Measurements from ENCODE around the gene TREX2. TPM values are rescaled to one million over a fixed set of nuclear protein-coding genes. Genes with fewer than 3 reads are reported as not detected.

Gene TREX2
- polyA plus RNA-seq, 4 donors = 0.27 to 0.92 (median 0.61) TPM

GRCh38 chrX:153440556-153441135, 5.2 kb downstream of the TREX2 start:
- DNase-seq (ENCODE audit: low read depth in 4 of 4, low spot score in 2 of 4) = no peak

- no peak for DNase-seq (ENCODE audit: low read depth in 4 of 4, low spot score in 2 of 4)
Measured at GRCh38 chrX:153439977-153440376, 5.9 kb downstream of the TREX2 start.

- DNase-seq (ENCODE audit: low read depth in 4 of 4, low spot score in 2 of 4) = peak in 1 of 4 donors; percentile 18
Measured at GRCh38 chrX:153438532-153438931, 7.3 kb downstream of the TREX2 start.

GRCh38 chrX:153435845-153436244, 10.0 kb downstream of the TREX2 start:
- no peak for DNase-seq (ENCODE audit: low read depth in 4 of 4, low spot score in 2 of 4)

GRCh38 chrX:153434801-153435200, 11.1 kb downstream of the TREX2 start:
- no peak for DNase-seq (ENCODE audit: low read depth in 4 of 4, low spot score in 2 of 4)

- no peak for DNase-seq (ENCODE audit: low read depth in 4 of 4, low spot score in 2 of 4)
Measured at GRCh38 chrX:153433781-153434285, 12.0 kb downstream of the TREX2 start.

- DNase-seq (ENCODE audit: low read depth in 4 of 4, low spot score in 2 of 4) = no peak
Measured at GRCh38 chrX:153433161-153433680, 12.6 kb downstream of the TREX2 start.

GRCh38 chrX:153430796-153431195, 15.1 kb downstream of the TREX2 start:
- no peak for DNase-seq (ENCODE audit: low read depth in 4 of 4, low spot score in 2 of 4)

- DNase-seq (ENCODE audit: low read depth in 4 of 4, low spot score in 2 of 4) = no peak
Measured at GRCh38 chrX:153426204-153426603, 19.7 kb downstream of the TREX2 start.

- no peak for DNase-seq (ENCODE audit: low read depth in 4 of 4, low spot score in 2 of 4)
Measured at GRCh38 chrX:153423652-153424051, 22.2 kb downstream of the TREX2 start.

GRCh38 chrX:153421856-153422255, 24.0 kb downstream of the TREX2 start:
- DNase-seq (ENCODE audit: low read depth in 4 of 4, low spot score in 2 of 4) = no peak

GRCh38 chrX:153420851-153421599, 24.8 kb downstream of the TREX2 start:
- DNase-seq (ENCODE audit: low read depth in 4 of 4, low spot score in 2 of 4) = no peak

- DNase-seq (ENCODE audit: low read depth in 4 of 4, low spot score in 2 of 4) = no peak
Measured at GRCh38 chrX:153417637-153418036, 28.2 kb downstream of the TREX2 start.

GRCh38 chrX:153416781-153417450, 28.9 kb downstream of the TREX2 start:
- no peak for DNase-seq (ENCODE audit: low read depth in 4 of 4, low spot score in 2 of 4)

- no peak for DNase-seq (ENCODE audit: low read depth in 4 of 4, low spot score in 2 of 4)
Measured at GRCh38 chrX:153414856-153415510, 30.9 kb downstream of the TREX2 start.

GRCh38 chrX:153413731-153414130, 32.1 kb downstream of the TREX2 start:
- DNase-seq (ENCODE audit: low read depth in 4 of 4, low spot score in 2 of 4) = no peak

- no peak for DNase-seq (ENCODE audit: low read depth in 4 of 4, low spot score in 2 of 4)
Measured at GRCh38 chrX:153412746-153413720, 32.8 kb downstream of the TREX2 start.

- DNase-seq (ENCODE audit: low read depth in 4 of 4, low spot score in 2 of 4) = no peak
Measured at GRCh38 chrX:153411988-153412574, 33.8 kb downstream of the TREX2 start.

- no peak for DNase-seq (ENCODE audit: low read depth in 4 of 4, low spot score in 2 of 4)
Measured at GRCh38 chrX:153411255-153411987, 34.4 kb downstream of the TREX2 start, which contains the start of gene ZFP92. Gene ZFP92 (plus strand): TSS chrX:153411472. CDS start chrX:153418323, 6,851 bp downstream.
